Stimulated activated CD4-positive, alpha-beta T cell treated with anti-CD3 and anti-CD28 coated beads, Interleukin-15, amount 100 ng/mL, for 1 hour (primary cell): ENCODE results near the gene ARID3A.

Experiments used
- DNase-seq, 2 donors: peaks; one replicate each; pipeline ENCODE4 v3.0.0-alpha.2; 2020; ENCODE audit warnings: low read depth in 1 of 2, low spot score in 1 of 2

The ARID3A gene

GRCh38 chr19:1001538-1002166 is 75.8 kb downstream of the ARID3A start:
- peak; percentile 54 to 64 for DNase-seq

- no peak for DNase-seq
Measured at GRCh38 chr19:1002600-1002999, 76.8 kb downstream of the ARID3A start.

GRCh38 chr19:1003283-1003682 is 77.4 kb downstream of the ARID3A start:
- DNase-seq: no peak

- DNase-seq: no peak
Measured at GRCh38 chr19:1004204-1004802, 78.5 kb downstream of the ARID3A start.

- no peak for DNase-seq
Measured at GRCh38 chr19:1004803-1005664, 79.2 kb downstream of the ARID3A start.

GRCh38 chr19:1006711-1007398 is 81.0 kb downstream of the ARID3A start:
- DNase-seq: no peak

GRCh38 chr19:1007399-1008251 is 81.8 kb downstream of the ARID3A start:
- DNase-seq: no peak

- no peak for DNase-seq
Measured at GRCh38 chr19:1008268-1009040, 82.6 kb downstream of the ARID3A start.

GRCh38 chr19:1009041-1009980 is 83.5 kb downstream of the ARID3A start:
- no peak for DNase-seq

- no peak for DNase-seq
Measured at GRCh38 chr19:1009981-1010538, 84.2 kb downstream of the ARID3A start.

- no peak for DNase-seq
Measured at GRCh38 chr19:1010586-1011510, 85.0 kb downstream of the ARID3A start.

GRCh38 chr19:1011831-1012333 is 86.0 kb downstream of the ARID3A start:
- DNase-seq: no peak

- no peak for DNase-seq
Measured at GRCh38 chr19:1012334-1012733, 86.5 kb downstream of the ARID3A start.

- DNase-seq: no peak
Measured at GRCh38 chr19:1013218-1013617, 87.4 kb downstream of the ARID3A start.

GRCh38 chr19:1014161-1015060 is 88.6 kb downstream of the ARID3A start:
- no peak for DNase-seq
